Lung (tissue), 12 donors: ENCODE data around the gene PGD. TPM values are rescaled to one million over a fixed set of nuclear protein-coding genes. Genes with fewer than 3 reads are reported as not detected.

Source experiments
- ATAC-seq: fragments of 200-7000 bp; cut with Tn5 transposase; one replicate; pipeline ENCODE4 v1.9.1; 2020; ENCODE audit warnings: moderate number of reproducible peaks; ENCODE audit not compliant: insufficient read depth, low FRiP score
- DNase-seq, 3 donors: peaks; one replicate each; pipeline ENCODE4 v3.0.0-alpha.2; 2013 to 2017
- H3K27ac ChIP-seq, 2 donors: one replicate each; pipeline ENCODE4 v1.5.1; 2013; ENCODE audit warnings: mild to moderate bottlenecking in 2 of 2, moderate library complexity in 2 of 2, control low read depth in 1 of 2, inconsistent platforms in 1 of 2, low read depth in 1 of 2, low read length in 1 of 2
- H3K27me3 ChIP-seq, 3 donors: one replicate each; pipeline ENCODE4 v1.5.1; 2013; ENCODE audit warnings: low read length in 2 of 3; ENCODE audit not compliant: control insufficient read depth in 3 of 3, insufficient read depth in 3 of 3
- H3K36me3 ChIP-seq, 4 donors: one replicate each; pipeline ENCODE4 v1.5.1; 2013; ENCODE audit warnings: low read length in 4 of 4, mild to moderate bottlenecking in 1 of 4, moderate library complexity in 1 of 4; ENCODE audit not compliant: control insufficient read depth in 4 of 4, insufficient read depth in 4 of 4
- H3K4me1 ChIP-seq, 5 donors: one replicate each; pipeline ENCODE4 v1.5.1; 2013; ENCODE audit warnings: low read length in 5 of 5, mild to moderate bottlenecking in 2 of 5, moderate library complexity in 1 of 5; ENCODE audit not compliant: control insufficient read depth in 5 of 5, insufficient read depth in 5 of 5
- H3K4me3 ChIP-seq: one replicate; pipeline ENCODE4 v1.5.1; 2013; ENCODE audit warnings: mild to moderate bottlenecking, control low read depth, moderate library complexity
- H3K9ac ChIP-seq, 2 donors: one replicate each; pipeline ENCODE4 v1.5.1; 2013; ENCODE audit warnings: low read length in 2 of 2, control low read depth in 1 of 2; ENCODE audit not compliant: insufficient read depth in 1 of 2
- H3K9me3 ChIP-seq, 4 donors: one replicate each; pipeline ENCODE4 v1.5.1; 2013; ENCODE audit warnings: low read length in 3 of 4, mild to moderate bottlenecking in 1 of 4, moderate library complexity in 1 of 4; ENCODE audit not compliant: control insufficient read depth in 4 of 4, insufficient read depth in 3 of 4
- CTCF ChIP-seq: IDR thresholded peaks from 2 replicates; pipeline ENCODE4 v1.5.1; 2012; ENCODE audit warnings: mild to moderate bottlenecking; ENCODE audit errors: control extremely low read depth, extremely low read depth
- WGBS, 2 donors: extraction: QIAGEN DNeasy Blood & Tissue Kit; methylation state at CpG; one replicate each; pipeline ENCODE4 v1.1.7; 2013; 5-methylcytosine and 5-hydroxymethylcytosine counted together
- polyA plus RNA-seq, 2 donors: library from polyadenylated mRNA; stranded (reverse); fragments of 200-250 nt; gene quantifications; one replicate each; pipeline ENCODE4 v1.2.1, GENCODE V29; 2013
- total RNA-seq, 2 donors: library from RNA; depleted of rRNA in 1 of 2; stranded (reverse); fragments of >200 nt in 1 of 2; gene quantifications; one replicate each; pipeline ENCODE4 v1.2.1, GENCODE V29; 2014 to 2021
- donor health status: control.
- donor health status: control.
- donor health status: Bipolar disorder and iron deficiency.
- donor health status: healthy.
- donor health status: DM: yes; HTN: yes; CAD: no.

Gene PGD
- total and polyA plus RNA-seq, 4 donors = 47.8 to 421 (median 164) TPM

- H3K36me3 ChIP-seq = peaks cover 0 to 2% (median 0%) of the 10 kb centered on the region in 4 donors
- TF ChIP-seq CTCF = no peak
- no peaks in the 10 kb centered on the region for H3K27me3 ChIP-seq
- H3K9me3 ChIP-seq = no peaks in the 10 kb centered on the region
- WGBS, 2 donors = 96 to 97% methylated on average over 5 of the region's 5 CpGs
- no peak overlapping the region for H3K4me3 ChIP-seq
- H3K4me1 ChIP-seq = peaks cover 0 to 25% (median 3%) of the 10 kb centered on the region in 5 donors
- no peak overlapping the region for H3K9ac ChIP-seq
- DNase-seq = no peak
- no peak for ATAC-seq
- no peak overlapping the region for H3K27ac ChIP-seq
These were observed 35.7 kb downstream of the PGD start for GRCh38 chr1:10434590-10434989.

GRCh38 chr1:10437052-10437451 lies 38.2 kb downstream of the PGD start:
- H3K27me3 ChIP-seq = no peaks in the 10 kb centered on the region
- ATAC-seq (no peak), DNase-seq (no peak)
- H3K9me3 ChIP-seq = no peaks in the 10 kb centered on the region
- H3K4me3 ChIP-seq = no peak overlapping the region
- H3K4me1 ChIP-seq = peaks cover 0 to 13% (median 0%) of the 10 kb centered on the region in 5 donors
- H3K9ac ChIP-seq = no peak overlapping the region
- no peak for TF ChIP-seq CTCF
- 94 to 99% methylated on average over 1 of the region's 1 CpG for whole genome bisulfite sequencing, 2 donors
- H3K36me3 ChIP-seq = peaks cover 0 to 2% (median 0%) of the 10 kb centered on the region in 4 donors
- no peak overlapping the region for H3K27ac ChIP-seq

- 54 to 72% methylated on average over 7 of the region's 7 CpGs for WGBS, 2 donors
- Histone ChIP-seq H3K9ac (no peak overlapping the region), H3K27me3 (no peaks in the 10 kb centered on the region), H3K9me3 (no peaks in the 10 kb centered on the region), H3K36me3 (peaks cover 0 to 2% (median 0%) of the 10 kb centered on the region in 4 donors), H3K4me1 (peaks cover 0 to 5% (median 0%) of the 10 kb centered on the region in 5 donors), H3K27ac (no peak overlapping the region), H3K4me3 (no peak overlapping the region)
- DNase-seq (no peak), ATAC-seq (no peak)
- TF ChIP-seq CTCF = no peak
These were observed 39.9 kb downstream of the PGD start for GRCh38 chr1:10438677-10439163.

GRCh38 chr1:10440305-10440704 lies 41.4 kb downstream of the PGD start:
- H3K27ac ChIP-seq = no peak overlapping the region
- H3K9ac ChIP-seq = no peak overlapping the region
- no peak for TF ChIP-seq CTCF
- no peaks in the 10 kb centered on the region for H3K27me3 ChIP-seq
- H3K4me3 ChIP-seq = no peak overlapping the region
- H3K4me1 ChIP-seq = peaks cover 0 to 5% (median 0%) of the 10 kb centered on the region in 5 donors
- H3K9me3 ChIP-seq = no peaks in the 10 kb centered on the region
- 94 to 95% methylated on average over 2 of the region's 2 CpGs for WGBS, 2 donors
- ATAC-seq (no peak), DNase-seq (no peak)
- no peaks in the 10 kb centered on the region for H3K36me3 ChIP-seq
